B cell (primary cell): ENCODE data around the gene ERP27. TPM values are rescaled to one million over a fixed set of nuclear protein-coding genes. Genes with fewer than 3 reads are reported as not detected.

Source experiments
- ATAC-seq: fragments of 200-7000 bp; cut with Tn5 transposase; one replicate; pipeline ENCODE4 v1.10.0; 2021; ENCODE audit warnings: low read depth, mild to moderate bottlenecking, moderate number of reproducible peaks, moderate library complexity
- CTCF ChIA-PET: fragments of 350-600 bp; sonication (Branson Sonifier 250); formaldehyde crosslinking; loops from one replicate; lab custom pipeline; 2021; ENCODE audit warnings: antibody characterized with exemption, inconsistent platforms; lab: Charles Lee
- POLR2A ChIA-PET: fragments of 350-600 bp; sonication (Branson Sonifier 250); formaldehyde crosslinking; loops from one replicate; lab custom pipeline; 2021; ENCODE audit warnings: antibody characterized with exemption; lab: Charles Lee
- DNase-seq: peaks from one replicate; pipeline ENCODE4 v3.0.0; 2013
- H2AFZ ChIP-seq: 2 replicates; pipeline ENCODE4 v1.6.1; 2012; ENCODE audit warnings: mild to moderate bottlenecking, low read depth, low read length; ENCODE audit not compliant: insufficient read depth, poor library complexity, severe bottlenecking
- H3K27ac ChIP-seq, 2 donors: 1 replicate in 1 of 2; 2 replicates in 1 of 2; pipeline ENCODE4 v1.5.1; 2012 to 2013; ENCODE audit warnings: low read length in 2 of 2, mild to moderate bottlenecking in 2 of 2, moderate library complexity in 1 of 2
- H3K27me3 ChIP-seq, 4 experiments: fragments of 200-600 bp in 1 of 4; sonication (generic) in 1 of 4; replicated peaks in 1 of 4; 1 replicate in 2 of 4; 2 replicates in 2 of 4; pipeline versions ENCODE4 v1.6.1 to v1.7.0; 2013 to 2016; ENCODE audit warnings: low read length in 3 of 4, mild to moderate bottlenecking in 2 of 4, mixed read lengths in 1 of 4, moderate library complexity in 1 of 4; ENCODE audit not compliant: insufficient read depth in 4 of 4, control insufficient read depth in 3 of 4; ENCODE audit errors: control extremely low read depth in 1 of 4
- H3K36me3 ChIP-seq, 2 experiments: replicated peaks in 1 of 2; 1 replicate in 1 of 2; 2 replicates in 1 of 2; pipeline versions ENCODE4 v1.6.1 to v1.7.1; 2013; ENCODE audit warnings: low read length in 1 of 2; ENCODE audit not compliant: insufficient read depth in 2 of 2, control insufficient read depth in 1 of 2; ENCODE audit errors: control extremely low read depth in 1 of 2, extremely low read depth in 1 of 2
- H3K4me1 ChIP-seq, 2 donors: fragments of 200-600 bp in 1 of 2; sonication (generic) in 1 of 2; 1 replicate in 1 of 2; 2 replicates in 1 of 2; pipeline versions ENCODE4 v1.5.1 to v1.6.1; 2013 to 2017; ENCODE audit warnings: low read length in 2 of 2; ENCODE audit not compliant: control insufficient read depth in 2 of 2, insufficient read depth in 2 of 2
- H3K4me2 ChIP-seq: replicated peaks from 2 replicates; pipeline ENCODE3; 2012; ENCODE audit warnings: mild to moderate bottlenecking, low read depth, low read length; ENCODE audit not compliant: poor library complexity, severe bottlenecking
- H3K4me3 ChIP-seq, 5 experiments: fragments of 200-600 bp in 1 of 5; sonication (generic) in 1 of 5; 1 replicate in 3 of 5; 2 replicates in 2 of 5; pipeline versions ENCODE4 v1.5.1 to v1.7.0; 2011 to 2016; ENCODE audit warnings: low read length in 4 of 5, mild to moderate bottlenecking in 4 of 5, low read depth in 2 of 5, control low read depth in 1 of 5, moderate library complexity in 1 of 5; ENCODE audit not compliant: insufficient read depth in 1 of 5; ENCODE audit errors: control extremely low read depth in 1 of 5, extremely low read depth in 1 of 5
- H3K79me2 ChIP-seq: fragments of 200-600 bp; sonication (generic); one replicate; pipeline ENCODE4 v1.6.0; 2016; ENCODE audit warnings: low read length; ENCODE audit not compliant: control insufficient read depth, insufficient read depth
- H3K9ac ChIP-seq: fragments of 200-600 bp; sonication (generic); 2 replicates; pipeline ENCODE4 v1.6.1; 2017; ENCODE audit warnings: mild to moderate bottlenecking, low read length, moderate library complexity
- H3K9me3 ChIP-seq, 3 donors: one replicate each; pipeline versions ENCODE4 v1.6.1 to v1.7.1; 2013; ENCODE audit warnings: low read length in 2 of 3; ENCODE audit not compliant: control insufficient read depth in 2 of 3, insufficient read depth in 1 of 3; ENCODE audit errors: control extremely low read depth in 1 of 3
- H4K20me1 ChIP-seq: 2 replicates; pipeline ENCODE4 v1.6.0; 2012; ENCODE audit warnings: mild to moderate bottlenecking, low read length; ENCODE audit not compliant: insufficient read depth, control insufficient read depth, poor library complexity, severe bottlenecking
- H3K27ac Mint-ChIP-seq: one replicate; pipeline ENCODE4 v1.8.0; 2021; ENCODE audit warnings: mixed read lengths
- H3K27me3 Mint-ChIP-seq: one replicate; pipeline ENCODE4 v1.8.0; 2021; ENCODE audit warnings: mixed read lengths
- H3K4me1 Mint-ChIP-seq: one replicate; pipeline ENCODE4 v1.8.0; 2021; ENCODE audit warnings: mixed read lengths
- H3K4me3 Mint-ChIP-seq: one replicate; pipeline ENCODE4 v1.8.0; 2021; ENCODE audit warnings: mixed read lengths
- H3K9me3 Mint-ChIP-seq: one replicate; pipeline ENCODE4 v1.8.0; 2022; ENCODE audit warnings: mixed read lengths; ENCODE audit not compliant: insufficient read depth
- CTCF ChIP-seq: fragments of 200-600 bp; IDR thresholded peaks from one replicate; pipeline ENCODE4 v1.8.0; 2022; ENCODE audit warnings: antibody characterized with exemption, mild to moderate bottlenecking
- EZH2 ChIP-seq: IDR thresholded peaks from 2 replicates; pipeline ENCODE4 v1.6.1; 2012; ENCODE audit warnings: borderline replicate concordance, low read depth, mild to moderate bottlenecking, moderate library complexity, low read length; ENCODE audit not compliant: insufficient read depth, poor library complexity, severe bottlenecking
- WGBS: methylation state at CpG from one replicate; pipeline ENCODE4 v1.1.5; 2013; ENCODE audit warnings: missing lambda C conversion rate; ENCODE audit not compliant: insufficient coverage; 5-methylcytosine and 5-hydroxymethylcytosine counted together
- intact Hi-C: fragments of 100-400 bp; cut with micrococcal nuclease; formaldehyde crosslinking; loops from one replicate; pipeline ENCODE4 v1.10.0; 2022
- polyA plus RNA-seq: library from polyadenylated mRNA; depleted of rRNA; stranded (reverse); fragments of >200 nt; gene quantifications from 2 replicates; pipeline ENCODE4 v1.2.3, GENCODE V29; 2012
- total RNA-seq, 2 donors: library from RNA; stranded (reverse); fragments of 120-200 nt in 1 of 2; gene quantifications; 1 replicate in 1 of 2; 2 replicates in 1 of 2; pipeline versions ENCODE4 v1.2.3 to v1.2.4, GENCODE V29; 2013 to 2022

ERP27 gene
- total and polyA plus RNA-seq, 2 donors (not counting 1 experiment from before 2014, with no cell fraction given): 7.8 to 9.0 TPM

GRCh38 chr12:14972816-14973215, 34.5 kb upstream of the ERP27 start, which contains the start of gene PDE6H:
Gene PDE6H, plus strand, starts transcription at chr12:14973042. Its CDS starts 4,971 bp downstream, at chr12:14978013.
- CTCF ChIA-PET: no interaction called here
- WGBS: 100% methylated on average over 2 of the region's 2 CpGs

GRCh38 chr12:14970473-14970872, 32.1 kb upstream of the ERP27 start:
- Mint-ChIP-seq H3K9me3 (no peaks in the 10 kb centered on the region), H3K4me1 (peaks cover 3% of the 10 kb centered on the region), H3K27me3 (no peaks in the 10 kb centered on the region), H3K27ac (no peak overlapping the region), H3K4me3 (no peak overlapping the region)
- POLR2A ChIA-PET: no interaction called here
- H3K9me3 ChIP-seq: no peaks in the 10 kb centered on the region
- H3K27ac ChIP-seq: no peak overlapping the region
- 77% methylated on average over 4 of the region's 4 CpGs for WGBS
- no peak for TF ChIP-seq CTCF
- TF ChIP-seq EZH2: no peak
- H3K4me2 ChIP-seq: no peak overlapping the region
- ATAC-seq (no peak), DNase-seq (no peak)
- no peaks in the 10 kb centered on the region for H3K27me3 ChIP-seq
- CTCF ChIA-PET: no interaction called here
- H3K4me3 ChIP-seq: no peak overlapping the region
- no peaks in the 10 kb centered on the region for H3K4me1 ChIP-seq
- H4K20me1 ChIP-seq: no peaks in the 10 kb centered on the region
- no peak overlapping the region for H2AFZ ChIP-seq
- H3K36me3 ChIP-seq: no peaks in the 10 kb centered on the region
- H3K9ac ChIP-seq: no peak overlapping the region
- intact Hi-C loops: no loop called here
- H3K79me2 ChIP-seq: peaks cover 13% of the 10 kb centered on the region

More at GRCh38 chr12:14972816-14973215, 34.5 kb upstream of the ERP27 start, which contains the start of gene PDE6H:
- peaks cover 11% of the 10 kb centered on the region for H3K79me2 ChIP-seq
- H3K9me3 ChIP-seq: no peaks in the 10 kb centered on the region
- no peak for DNase-seq
- no peak within 1 kb of the TSS for H3K27ac ChIP-seq
- Mint-ChIP-seq H3K27me3 (no peaks in the 10 kb centered on the region), H3K9me3 (no peaks in the 10 kb centered on the region), H3K27ac (no peak within 1 kb of the TSS), H3K4me3 (no peak within 1 kb of the TSS), H3K4me1 (no peaks in the 10 kb centered on the region)
- intact Hi-C loops: no loop called here
- ATAC-seq: no peak
- TF ChIP-seq CTCF (no peak), EZH2 (no peak)
- POLR2A ChIA-PET: no interaction called here
- no peaks in the 10 kb centered on the region for H3K27me3 ChIP-seq
- no peaks in the 10 kb centered on the region for H3K4me1 ChIP-seq
- H4K20me1 ChIP-seq: no peaks in the 10 kb centered on the region
- H3K4me2 ChIP-seq: no peak within 1 kb of the TSS
- H2AFZ ChIP-seq: no peak within 1 kb of the TSS
- no peaks in the 10 kb centered on the region for H3K36me3 ChIP-seq
- no peak within 1 kb of the TSS for H3K4me3 ChIP-seq
- H3K9ac ChIP-seq: no peak within 1 kb of the TSS
